Esophagus muscularis mucosa (tissue), 4 donors: ENCODE data around the gene KRT9. TPM values are rescaled to one million over a fixed set of nuclear protein-coding genes. Genes with fewer than 3 reads are reported as not detected.

Source experiments
- DNase-seq: peaks from one replicate; pipeline ENCODE4 v3.0.0-alpha.2; 2017; ENCODE audit errors: extremely low spot score
- H3K27ac ChIP-seq, 4 donors: fragments of 200-600 bp; sonication (generic); replicated peaks in 1 of 4; 1 replicate in 3 of 4; 2 replicates in 1 of 4; pipeline ENCODE4 v1.5.1; 2016 to 2019; ENCODE audit warnings: mild to moderate bottlenecking in 1 of 4
- H3K27me3 ChIP-seq, 4 donors: fragments of 200-600 bp; sonication (generic); one replicate each; pipeline versions ENCODE4 v1.5.1 to v1.6.0; 2016 to 2019
- H3K36me3 ChIP-seq, 4 donors: fragments of 200-600 bp; sonication (generic); one replicate each; pipeline ENCODE4 v1.5.1; 2016 to 2019
- H3K4me1 ChIP-seq, 4 donors: fragments of 200-600 bp; sonication (generic); one replicate each; pipeline ENCODE4 v1.5.1; 2016 to 2019
- H3K4me3 ChIP-seq, 4 donors: fragments of 200-600 bp; sonication (generic); 1 replicate in 2 of 4; 2 replicates in 2 of 4; pipeline ENCODE4 v1.5.1; 2016 to 2019; ENCODE audit warnings: mild to moderate bottlenecking in 4 of 4, moderate library complexity in 1 of 4
- H3K9me3 ChIP-seq, 4 donors: fragments of 200-600 bp; sonication (generic); 1 replicate in 3 of 4; 2 replicates in 1 of 4; pipeline ENCODE4 v1.5.1; 2016 to 2019
- EP300 ChIP-seq: sonication (generic); formaldehyde crosslinking; IDR thresholded peaks from one replicate; pipeline ENCODE4 v1.6.1; 2017; ENCODE audit warnings: antibody characterized with exemption
- POLR2A ChIP-seq: fragments of 450-650 bp; IDR thresholded peaks from one replicate; pipeline ENCODE4 v1.6.1; 2017; ENCODE audit warnings: antibody characterized with exemption, moderate library complexity, mild to moderate bottlenecking, low read depth
- POLR2AphosphoS5 ChIP-seq, 2 donors: sonication (generic); formaldehyde crosslinking; IDR thresholded peaks; one replicate each; pipeline ENCODE4 v1.6.1; 2017; ENCODE audit warnings: antibody characterized with exemption in 2 of 2
- WGBS: methylation state at CpG from one replicate; pipeline ENCODE4 v1.1.5; 2018; 5-methylcytosine and 5-hydroxymethylcytosine counted together
- intact Hi-C: fragments of 100-400 bp; cut with DNase I; formaldehyde crosslinking; loops from one replicate; pipeline ENCODE4 v1.15.1; 2023
- total RNA-seq, 4 donors: library from RNA; depleted of rRNA; stranded (reverse); fragments of >200 nt; gene quantifications; one replicate each; pipeline versions ENCODE4 v1.1.0 to v1.2.1, GENCODE V29; 2016
- TF ChIP-seq, protein P1 (sequence below), 3 experiments: fragments of 200-600 bp in 2 of 3; fragments of 450-650 bp in 1 of 3; sonication (generic) in 2 of 3; IDR thresholded peaks; one replicate each; pipeline ENCODE4 v1.5.1; 2017 to 2019; ENCODE audit warnings: antibody characterized with exemption in 3 of 3, mild to moderate bottlenecking in 2 of 3, moderate library complexity in 1 of 3

Gene KRT9
- total RNA-seq, 4 donors from 2014 or later = not detected

DNA sequence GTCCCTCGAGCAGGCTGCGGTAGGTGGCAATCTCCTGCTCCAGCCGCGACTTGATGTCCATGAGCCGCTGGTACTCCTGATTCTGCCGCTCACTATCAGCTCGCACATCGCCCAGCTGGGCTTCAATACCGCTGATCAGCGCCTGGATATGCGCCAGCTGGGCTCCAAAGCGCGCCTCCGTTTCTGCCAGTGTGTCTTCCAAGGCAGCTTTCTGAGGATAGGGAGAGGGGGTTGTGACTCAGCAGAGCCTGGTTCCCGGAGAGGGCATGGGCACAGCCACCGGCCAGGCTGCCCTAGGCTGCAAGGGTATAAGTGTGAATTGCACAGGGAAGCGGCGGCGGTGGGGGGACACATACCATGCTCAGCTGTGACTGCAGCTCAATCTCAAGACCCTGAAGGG is 48.1 kb downstream of the KRT9 start:
- peaks cover 0 to 56% (median 19%) of the 10 kb centered on the region in 4 donors for H3K27me3 ChIP-seq
- H3K27ac ChIP-seq = no peak overlapping the region
- TF ChIP-seq, protein P1, sequence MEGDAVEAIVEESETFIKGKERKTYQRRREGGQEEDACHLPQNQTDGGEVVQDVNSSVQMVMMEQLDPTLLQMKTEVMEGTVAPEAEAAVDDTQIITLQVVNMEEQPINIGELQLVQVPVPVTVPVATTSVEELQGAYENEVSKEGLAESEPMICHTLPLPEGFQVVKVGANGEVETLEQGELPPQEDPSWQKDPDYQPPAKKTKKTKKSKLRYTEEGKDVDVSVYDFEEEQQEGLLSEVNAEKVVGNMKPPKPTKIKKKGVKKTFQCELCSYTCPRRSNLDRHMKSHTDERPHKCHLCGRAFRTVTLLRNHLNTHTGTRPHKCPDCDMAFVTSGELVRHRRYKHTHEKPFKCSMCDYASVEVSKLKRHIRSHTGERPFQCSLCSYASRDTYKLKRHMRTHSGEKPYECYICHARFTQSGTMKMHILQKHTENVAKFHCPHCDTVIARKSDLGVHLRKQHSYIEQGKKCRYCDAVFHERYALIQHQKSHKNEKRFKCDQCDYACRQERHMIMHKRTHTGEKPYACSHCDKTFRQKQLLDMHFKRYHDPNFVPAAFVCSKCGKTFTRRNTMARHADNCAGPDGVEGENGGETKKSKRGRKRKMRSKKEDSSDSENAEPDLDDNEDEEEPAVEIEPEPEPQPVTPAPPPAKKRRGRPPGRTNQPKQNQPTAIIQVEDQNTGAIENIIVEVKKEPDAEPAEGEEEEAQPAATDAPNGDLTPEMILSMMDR (IDR thresholded peaks at IDR 0.05) = no peak
- TF ChIP-seq POLR2AphosphoS5 (IDR thresholded peaks at IDR 0.05) = no peak
- no peak for TF ChIP-seq EP300
- no peak for TF ChIP-seq POLR2A
- intact Hi-C loops = no loop called here
- H3K9me3 ChIP-seq = no peaks in the 10 kb centered on the region
- no peak for DNase-seq
- 79% methylated on average over 10 of the region's 19 CpGs for WGBS
- H3K4me1 ChIP-seq = peaks cover 8 to 16% (median 12%) of the 10 kb centered on the region in 4 donors
- no peaks in the 10 kb centered on the region for H3K36me3 ChIP-seq
- H3K4me3 ChIP-seq = no peak overlapping the region

- no peak overlapping the region for H3K4me3 ChIP-seq
- 65% methylated on average over 4 of the region's 4 CpGs for WGBS
- H3K4me1 ChIP-seq = peaks cover 6 to 12% (median 9%) of the 10 kb centered on the region in 4 donors
- intact Hi-C loops = no loop called here
- H3K27ac ChIP-seq = no peak overlapping the region
- no peaks in the 10 kb centered on the region for H3K36me3 ChIP-seq
- DNase-seq = no peak
- TF ChIP-seq, protein P1 (IDR thresholded peaks at IDR 0.05) = no peak
- TF ChIP-seq POLR2A (no peak), EP300 (no peak), POLR2AphosphoS5 (IDR thresholded peaks at IDR 0.05) (no peak)
- H3K9me3 ChIP-seq = no peaks in the 10 kb centered on the region
- H3K27me3 ChIP-seq = peaks cover 0 to 53% (median 14%) of the 10 kb centered on the region in 4 donors
Measured at GRCh38 chr17:41523225-41523593, 48.6 kb downstream of the KRT9 start.

DNA sequence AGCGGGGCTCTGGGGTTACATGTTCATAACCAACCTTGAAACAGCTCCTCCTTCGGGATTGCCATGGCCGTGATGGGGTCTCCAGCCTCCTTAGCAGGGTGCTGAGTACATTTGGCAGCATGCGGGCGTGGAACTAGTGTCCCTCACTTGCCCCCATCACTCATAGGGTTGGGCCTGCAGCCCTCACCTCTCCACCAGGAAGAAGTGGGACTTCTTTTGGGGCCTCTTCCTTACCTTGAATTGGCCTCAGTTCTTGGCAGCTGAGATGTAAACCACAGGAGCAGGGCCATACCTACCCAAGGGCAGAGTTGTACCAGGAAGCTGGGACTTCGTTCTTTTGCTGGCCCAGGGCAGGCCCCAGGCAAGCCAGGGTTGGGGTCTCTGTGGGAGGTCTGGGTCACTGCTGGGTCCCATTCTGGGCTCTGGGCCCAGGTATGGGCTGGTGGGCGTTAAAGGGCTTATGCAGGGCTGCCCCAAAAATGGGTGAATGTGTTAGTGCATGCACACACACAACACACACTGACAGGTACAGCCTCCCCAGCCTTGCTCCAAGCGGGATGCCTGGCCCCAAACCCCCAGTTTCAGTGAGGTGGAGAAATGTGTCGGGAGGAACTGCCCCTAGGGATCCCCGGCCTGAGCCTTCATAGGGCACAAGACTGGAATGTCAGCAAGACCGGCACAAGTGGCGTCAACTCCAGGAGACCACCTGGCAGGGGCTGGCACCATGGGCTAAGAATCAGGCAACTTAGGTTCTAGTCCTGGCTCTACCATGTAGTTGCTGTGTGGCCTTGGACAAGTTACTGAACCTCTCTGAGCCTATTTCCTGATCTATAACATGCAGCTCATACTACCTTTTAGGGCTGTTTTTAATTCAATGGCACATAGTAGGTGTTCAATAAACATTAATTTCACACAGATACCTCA is 49.3 kb downstream of the KRT9 start:
- peaks cover 0 to 47% (median 8%) of the 10 kb centered on the region in 4 donors for H3K27me3 ChIP-seq
- intact Hi-C loops = no loop called here
- no peak overlapping the region for H3K27ac ChIP-seq
- H3K36me3 ChIP-seq = no peaks in the 10 kb centered on the region
- no peak for DNase-seq
- TF ChIP-seq, protein P1 (IDR thresholded peaks at IDR 0.05) = no peak
- TF ChIP-seq POLR2AphosphoS5 (IDR thresholded peaks at IDR 0.05) (no peak), POLR2A (no peak), EP300 (no peak)
- H3K4me1 ChIP-seq = peaks cover under 1 to 6% (median 3%) of the 10 kb centered on the region in 4 donors
- H3K4me3 ChIP-seq = no peak overlapping the region
- no peaks in the 10 kb centered on the region for H3K9me3 ChIP-seq
- 91% methylated on average over 9 of the region's 12 CpGs for WGBS

- no peak for DNase-seq
- H3K27ac ChIP-seq = no peak overlapping the region
- H3K36me3 ChIP-seq = no peaks in the 10 kb centered on the region
- H3K27me3 ChIP-seq = peaks cover 0 to 40% (median under 1%) of the 10 kb centered on the region in 4 donors
- intact Hi-C loops = no loop called here
- H3K4me3 ChIP-seq = no peak overlapping the region
- TF ChIP-seq POLR2AphosphoS5 (IDR thresholded peaks at IDR 0.05) (no peak), POLR2A (no peak), EP300 (no peak)
- TF ChIP-seq, protein P1 (IDR thresholded peaks at IDR 0.05) = no peak
- H3K9me3 ChIP-seq = no peaks in the 10 kb centered on the region
- 72% methylated on average over 3 of the region's 6 CpGs for WGBS
- no peaks in the 10 kb centered on the region for H3K4me1 ChIP-seq
Measured at GRCh38 chr17:41521574-41522261, 50.1 kb downstream of the KRT9 start.
